GM19099 (cell line): ENCODE results near the gene SGK2.

ENCODE experiments used
- POLR2A ChIP-seq: IDR thresholded peaks from 3 replicates; pipeline ENCODE4 v1.6.1; 2011; ENCODE audit warnings: low read depth; ENCODE audit not compliant: insufficient read length; ENCODE audit errors: extremely low read depth

The SGK2 gene

GRCh38 chr20:43558412-43559146 lies at the start of gene SGK2:
SGK2 (plus strand) TSS chr20:43559027; CDS start chr20:43566496, 7,469 bp downstream.
- TF ChIP-seq POLR2A, result no peak

GRCh38 chr20:43511879-43512278 lies 46.9 kb upstream of the SGK2 start:
- TF ChIP-seq POLR2A, result no peak

- no peak for TF ChIP-seq POLR2A
These were observed 45.4 kb upstream of the SGK2 start for GRCh38 chr20:43513372-43513930.

GRCh38 chr20:43513931-43514647 lies 44.7 kb upstream of the SGK2 start:
- peak; percentile 67 for TF ChIP-seq POLR2A

GRCh38 chr20:43514648-43514999 lies 44.2 kb upstream of the SGK2 start:
- no peak for TF ChIP-seq POLR2A

GRCh38 chr20:43515628-43516027 lies 43.2 kb upstream of the SGK2 start:
- no peak for TF ChIP-seq POLR2A

GRCh38 chr20:43516251-43516824 lies 42.5 kb upstream of the SGK2 start:
- no peak for TF ChIP-seq POLR2A

GRCh38 chr20:43520074-43520630 lies 38.7 kb upstream of the SGK2 start:
- TF ChIP-seq POLR2A, result no peak

- no peak for TF ChIP-seq POLR2A
These were observed 33.8 kb upstream of the SGK2 start for GRCh38 chr20:43525021-43525420.

GRCh38 chr20:43528258-43528875 lies 30.5 kb upstream of the SGK2 start:
- TF ChIP-seq POLR2A, result no peak

- TF ChIP-seq POLR2A, result no peak
These were observed 29.8 kb upstream of the SGK2 start for GRCh38 chr20:43529051-43529450.

- TF ChIP-seq POLR2A, result no peak
These were observed 29.2 kb upstream of the SGK2 start for GRCh38 chr20:43529457-43530153.

GRCh38 chr20:43530321-43531090 lies 28.3 kb upstream of the SGK2 start:
- TF ChIP-seq POLR2A, result no peak

GRCh38 chr20:43531091-43531443 lies 27.8 kb upstream of the SGK2 start:
- TF ChIP-seq POLR2A, result no peak

GRCh38 chr20:43532416-43533055 lies 26.3 kb upstream of the SGK2 start:
- TF ChIP-seq POLR2A, result no peak
